Measurements from ENCODE around the gene HES3. TPM values are rescaled to one million over a fixed set of nuclear protein-coding genes. Genes with fewer than 3 reads are reported as not detected.

The HES3 gene
- total RNA-seq, 1 experiment from 2014 or later, result not detected

GRCh38 chr1:6209661-6210580, 34.1 kb upstream of the HES3 start:
- no peak overlapping the region for H3K9ac ChIP-seq (ENCODE audit: low read length)
- H4K20me1 ChIP-seq (ENCODE audit: insufficient read depth), result no peaks in the 10 kb centered on the region
- no peaks in the 10 kb centered on the region for H3K27me3 ChIP-seq (ENCODE audit: insufficient read depth, low read length)
- ChIA-PET POLR2A (no interaction called here), CTCF (no interaction called here), RAD21 (ENCODE audit: low non-redundant PET in 1 of 2, low total read pairs in 2 of 2, uncharacterized antibody in 2 of 2, unreplicated experiment in 2 of 2) (no interaction called here)
- H3K79me2 ChIP-seq (ENCODE audit: insufficient read depth, low read length), result peaks cover 24% of the 10 kb centered on the region
- H3K27ac ChIP-seq (ENCODE audit: low read depth, low read length), result no peak overlapping the region
- H3K36me3 ChIP-seq (ENCODE audit: control insufficient read depth in 1 of 2, insufficient read depth in 2 of 2, low read length in 2 of 2), result peaks cover 0 to 27% of the 10 kb centered on the region in 2 experiments; a peak in 2 of 4 replicates
- no peak overlapping the region for H3K4me2 ChIP-seq (ENCODE audit: low read length)
- intact Hi-C loops (cut with micrococcal nuclease), result no loop called here
- no TSS peak for BruUV-seq (replicated peaks)
- no peaks in the 10 kb centered on the region for H3K9me3 ChIP-seq (ENCODE audit: control insufficient read depth in 1 of 2, insufficient read depth in 1 of 2, low read depth in 1 of 2, low read length in 2 of 2)
- ATAC-seq (no peak), DNase-seq (ENCODE audit: low read depth, low spot score) (no peak)
- TF ChIP-seq CTCF (IDR thresholded peaks at IDR 0.05 in 2 of 3, conservative IDR thresholded peaks at IDR 0.05 in 1 of 3; ENCODE audit: borderline replicate concordance in 1 of 3, insufficient read depth in 1 of 3, low read depth in 2 of 3, low read length in 2 of 3) (peak in 2 of 3 experiments; percentile 23 to 46; a peak in 4 of 6 replicates), ZFX (IDR thresholded peaks at IDR 0.05) (no peak), TCF7L2 (IDR thresholded peaks at IDR 0.05; ENCODE audit: borderline replicate concordance, extremely low read depth, insufficient read depth, insufficient read length) (no peak), JUND (IDR thresholded peaks at IDR 0.05) (no peak)
- TF ChIP-seq, protein P1, sequence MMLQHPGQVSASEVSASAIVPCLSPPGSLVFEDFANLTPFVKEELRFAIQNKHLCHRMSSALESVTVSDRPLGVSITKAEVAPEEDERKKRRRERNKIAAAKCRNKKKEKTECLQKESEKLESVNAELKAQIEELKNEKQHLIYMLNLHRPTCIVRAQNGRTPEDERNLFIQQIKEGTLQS (IDR thresholded peaks at IDR 0.05), result no peak
- peaks cover 0 to 15% of the 10 kb centered on the region in 2 experiments; a peak in 3 of 4 replicates for H3K4me1 ChIP-seq (ENCODE audit: control insufficient read depth in 1 of 2, insufficient read depth in 2 of 2, low read length in 2 of 2)
- H3K9me2 ChIP-seq (ENCODE audit: insufficient read depth), result no peaks in the 10 kb centered on the region
- no peak overlapping the region for H2AFZ ChIP-seq (ENCODE audit: low read depth, low read length, poor library complexity, severe bottlenecking)
- no peak overlapping the region for H3K4me3 ChIP-seq (replicated peaks in 1 of 2; ENCODE audit: low read depth in 1 of 2, low read length in 2 of 2)
